Activated effector memory CD4-positive, alpha-beta T cell treated with Interleukin-2 at 50 U/mL for 16 hours (primary cell): ENCODE measurements around the gene VSNL1.

Source experiments
- DNase-seq: peaks from one replicate; pipeline ENCODE4 v3.0.0-alpha.2; 2020

VSNL1 gene

DNA sequence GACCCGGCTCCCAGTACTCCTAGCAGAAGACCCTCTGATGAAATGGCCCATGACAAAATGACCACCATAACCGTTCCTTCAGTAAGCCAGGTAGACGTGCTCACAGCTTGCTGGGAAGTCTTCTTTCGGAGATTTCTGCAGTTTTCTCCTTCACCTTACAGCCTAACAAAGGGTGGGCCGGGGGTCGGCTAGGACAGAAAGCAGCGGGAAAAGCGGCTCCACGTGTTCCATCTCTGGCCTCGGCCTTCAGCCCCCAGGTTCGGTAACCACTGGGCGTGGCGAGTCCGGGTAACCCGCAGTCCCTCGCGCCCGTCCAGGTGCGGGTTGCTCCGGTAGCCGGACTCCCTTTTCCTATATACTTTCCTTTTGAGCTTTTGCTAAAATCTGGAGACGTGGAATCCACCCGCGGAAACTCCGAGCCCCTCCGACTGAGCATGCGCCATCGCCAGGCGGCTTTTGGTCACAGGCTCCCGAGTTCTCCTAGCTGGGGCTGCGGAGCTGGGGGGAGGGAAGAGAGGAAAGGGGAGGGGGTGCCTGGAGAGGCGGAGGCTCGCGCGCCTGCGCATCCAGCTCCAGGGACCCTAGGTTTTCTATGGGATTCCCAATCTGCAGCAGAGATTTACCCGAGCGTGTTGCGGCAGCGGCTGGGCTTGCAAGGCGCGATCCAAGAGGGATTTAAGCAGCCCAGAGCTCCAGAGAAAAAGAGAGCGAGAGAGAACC lies at the start of gene VSNL1:
Gene VSNL1, plus strand, starts transcription at position 604 of the 720 bp plus-strand sequence. CDS start 51,379 bp downstream, outside the sequence.
- DNase-seq, result no peak

DNA sequence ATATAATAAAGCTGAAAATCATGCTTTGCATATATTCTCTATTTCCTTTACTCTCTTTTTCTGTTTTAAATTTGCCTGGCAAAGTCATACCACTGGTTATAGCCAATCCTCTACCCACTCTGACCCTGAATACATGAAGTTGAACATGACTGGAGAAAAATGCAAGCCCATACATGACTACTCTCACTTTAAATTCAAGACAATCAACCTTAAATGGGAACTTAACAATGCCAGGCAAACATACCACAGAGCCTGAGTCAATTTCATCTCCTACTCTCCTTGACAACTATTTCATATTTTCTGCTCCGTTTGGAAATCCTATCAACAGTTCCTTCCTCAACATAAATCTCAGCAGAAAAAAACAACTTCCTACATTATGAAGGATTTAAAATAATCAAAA lies 44.9 kb upstream of the VSNL1 start:
- no peak for DNase-seq

DNA sequence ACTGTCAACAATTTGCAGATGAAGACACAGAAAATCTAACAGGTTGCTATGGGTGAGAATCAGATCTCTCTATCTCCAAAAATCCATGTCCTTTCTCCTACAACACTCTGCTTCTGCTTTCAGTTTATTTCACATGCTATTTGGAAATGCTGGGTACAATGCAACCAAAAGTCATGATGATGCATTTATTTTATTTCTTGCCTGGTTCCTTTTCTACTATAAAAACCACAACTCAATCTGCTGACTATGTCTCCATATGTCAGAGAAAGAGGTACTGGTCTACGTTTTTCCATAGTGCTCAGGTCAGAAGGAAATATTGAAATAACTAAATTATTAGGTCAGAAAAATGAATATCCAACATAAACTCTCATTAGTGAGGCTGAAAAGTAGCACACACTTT lies 42.8 kb upstream of the VSNL1 start:
- no peak for DNase-seq

DNA sequence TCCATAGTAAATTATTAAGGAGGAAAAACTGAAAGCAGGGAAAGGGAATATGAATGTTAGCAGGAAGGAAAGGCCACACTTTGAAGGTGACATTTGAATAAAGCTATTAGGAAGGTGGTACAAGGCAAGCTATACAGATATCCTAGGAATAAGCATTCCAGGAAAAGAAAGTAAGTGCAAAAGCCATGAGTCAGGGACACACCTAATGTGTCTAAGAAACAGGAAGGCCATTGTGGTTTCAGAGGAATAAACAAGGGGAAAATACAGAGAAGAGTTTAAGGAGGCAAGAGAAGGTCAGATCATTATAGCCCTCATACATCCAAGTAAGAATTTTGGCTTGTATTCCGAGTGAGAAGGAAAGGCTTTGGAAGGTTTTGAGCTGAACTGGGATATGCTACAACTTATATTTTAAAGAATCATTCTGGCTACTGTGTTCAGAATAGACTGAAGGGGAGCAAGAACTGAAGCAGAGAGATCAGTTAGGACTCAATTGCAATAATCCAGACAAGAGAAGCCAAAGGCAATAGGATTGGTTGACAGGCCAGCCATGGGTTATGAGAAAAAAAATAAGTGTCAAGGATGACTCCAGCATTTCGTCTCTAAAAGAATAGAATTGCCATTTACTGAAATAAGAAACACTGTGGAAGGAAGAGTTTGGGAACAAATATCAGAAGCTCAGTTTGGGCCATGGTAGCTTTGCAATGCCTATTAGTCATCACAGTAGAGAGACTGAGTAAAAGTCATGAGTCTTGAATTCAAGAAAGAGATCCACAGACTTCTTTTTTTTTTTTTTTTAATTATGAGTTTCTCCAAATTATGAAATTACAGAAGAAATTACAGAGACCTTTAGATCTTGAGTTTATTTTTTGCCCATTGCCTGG lies 33.5 kb upstream of the VSNL1 start:
- no peak for DNase-seq

DNA sequence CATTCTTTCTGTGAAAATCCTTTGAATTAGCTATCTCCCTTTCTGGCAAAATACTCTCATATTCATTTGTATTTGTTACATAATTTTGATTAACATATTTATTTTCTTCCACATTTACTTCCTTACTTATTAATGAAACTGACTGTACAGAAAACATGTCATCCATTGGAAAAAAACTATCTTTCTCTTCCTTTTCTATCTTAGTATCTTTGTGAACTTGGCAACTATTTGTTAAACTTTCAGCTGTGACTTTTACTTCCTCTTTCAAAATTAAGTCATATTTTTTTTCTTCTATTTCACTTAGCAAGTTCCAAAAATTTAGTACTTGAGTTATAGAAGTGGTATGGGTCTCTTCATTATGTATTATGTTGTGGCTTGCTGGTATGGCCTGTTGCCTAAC lies 24.8 kb upstream of the VSNL1 start:
- DNase-seq, result no peak

DNA sequence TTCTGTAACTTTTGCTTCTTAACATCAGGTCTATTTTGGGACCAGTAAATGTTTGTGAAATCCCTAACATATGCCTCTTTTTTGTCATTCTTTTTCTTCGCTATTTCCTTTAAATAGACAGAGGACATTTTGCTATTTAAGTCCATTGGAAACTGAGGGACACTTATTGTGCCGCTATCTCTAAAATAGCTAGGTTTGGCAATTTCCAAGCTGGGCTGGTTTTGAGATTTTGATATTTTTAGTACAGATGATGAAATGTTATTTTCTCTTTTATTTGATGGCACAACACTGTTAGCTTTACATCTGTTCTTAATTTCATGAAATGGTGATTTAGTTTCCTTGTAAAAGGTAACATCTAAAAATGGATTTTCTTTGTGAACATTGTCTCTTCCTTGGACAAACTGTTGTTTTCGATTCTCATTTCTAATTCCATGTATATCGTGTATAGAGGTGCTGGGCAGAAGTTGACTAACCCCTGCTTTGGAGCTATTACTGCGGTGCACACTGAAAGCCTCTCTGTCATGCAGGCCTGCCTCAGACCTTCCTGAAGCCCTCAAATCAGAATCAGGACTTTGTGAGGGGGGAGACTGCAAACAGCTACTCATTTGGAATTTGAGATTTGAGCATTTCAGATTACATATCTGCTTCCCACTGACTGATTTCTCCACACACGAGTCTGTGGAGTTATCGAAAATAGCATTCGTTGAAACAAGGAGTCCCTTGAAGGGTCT lies 22.9 kb upstream of the VSNL1 start:
- DNase-seq, result no peak

DNA sequence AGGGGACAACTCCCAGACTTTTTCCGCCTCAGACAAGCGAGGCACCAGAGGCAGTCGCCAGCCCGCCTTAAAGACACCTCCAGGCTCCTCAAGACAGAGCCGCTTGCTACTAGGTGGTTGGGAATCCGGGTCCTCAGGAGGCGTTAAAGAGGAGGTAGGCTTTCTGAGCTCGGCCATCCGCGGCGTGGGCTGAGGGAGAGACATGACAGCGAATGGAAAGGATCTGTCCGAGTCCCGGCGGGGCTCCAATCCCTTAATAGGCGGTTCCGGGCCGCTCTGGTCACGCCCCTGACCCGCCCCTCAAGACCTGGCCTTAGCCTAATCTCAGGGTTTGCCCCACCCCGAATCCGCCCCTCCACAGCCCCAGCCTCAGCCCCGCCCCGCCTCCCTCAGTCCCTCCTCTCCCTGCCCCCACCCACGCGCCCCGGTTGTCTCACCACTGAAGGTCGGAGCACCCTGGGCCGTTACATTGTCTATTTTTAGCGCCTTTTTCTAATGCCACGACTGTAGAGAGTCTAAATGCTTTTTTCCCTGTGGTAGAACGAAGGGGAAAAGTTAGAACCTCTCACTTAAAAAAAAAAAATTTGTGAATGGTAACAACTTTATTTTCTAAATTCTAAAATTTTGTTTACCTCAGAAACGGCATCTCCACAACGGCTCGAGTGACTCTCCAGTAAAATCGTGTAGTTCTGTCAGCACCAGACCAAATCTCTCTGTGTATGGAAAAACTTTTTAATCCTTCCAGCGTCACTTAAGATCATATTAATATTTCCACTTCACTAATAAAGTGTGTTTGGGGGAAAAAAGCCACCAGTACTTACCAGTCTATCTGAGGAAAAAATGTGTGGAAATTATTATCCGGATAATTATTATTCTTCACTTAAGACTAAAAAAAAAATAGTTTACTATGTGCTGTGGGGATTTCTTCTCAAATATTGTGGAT lies 22.0 kb upstream of the VSNL1 start, which contains the start of gene RAD51AP2:
Gene RAD51AP2, minus strand, starts transcription at position 229 of the 943 bp plus-strand sequence. Its CDS starts 25 bp downstream, at position 204.
- no peak for DNase-seq

DNA sequence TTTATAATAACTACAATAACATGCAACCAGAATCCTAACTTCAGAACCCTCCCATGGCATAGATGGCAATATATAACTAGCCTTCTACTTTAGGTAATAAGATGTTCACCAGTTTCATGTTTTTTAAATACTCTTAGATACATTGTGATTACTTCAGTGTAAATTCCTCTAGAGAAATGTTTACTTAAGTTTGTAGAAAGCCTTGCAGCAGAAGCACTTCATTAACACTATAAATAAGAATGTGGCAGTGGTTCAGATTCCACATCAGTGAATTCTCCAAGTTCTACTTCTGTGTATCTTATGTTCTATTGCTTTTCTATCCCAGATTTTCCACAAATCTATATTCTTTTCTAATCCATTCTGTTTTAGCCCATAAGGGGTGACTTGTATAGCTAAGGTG lies 21.0 kb upstream of the VSNL1 start:
- no peak for DNase-seq

DNA sequence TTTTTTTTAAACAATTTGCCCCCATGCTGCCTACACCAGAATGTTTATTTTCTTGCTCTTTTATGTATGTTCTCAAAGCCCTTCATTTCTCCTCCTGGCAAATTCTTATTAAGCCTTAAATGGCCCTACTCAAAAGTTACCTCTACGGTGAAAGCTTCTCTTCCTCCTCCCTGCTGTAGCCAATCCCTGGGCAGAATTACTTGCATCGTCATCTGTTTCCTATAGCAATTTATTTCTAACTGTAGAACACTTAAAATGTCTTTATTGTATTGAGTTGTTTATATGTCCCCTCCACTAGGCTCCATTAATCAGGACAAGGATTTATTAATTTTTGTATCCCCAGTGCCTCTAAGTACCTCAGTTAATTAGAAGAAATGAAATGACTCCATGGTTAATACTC lies 19.7 kb upstream of the VSNL1 start:
- DNase-seq, result no peak

DNA sequence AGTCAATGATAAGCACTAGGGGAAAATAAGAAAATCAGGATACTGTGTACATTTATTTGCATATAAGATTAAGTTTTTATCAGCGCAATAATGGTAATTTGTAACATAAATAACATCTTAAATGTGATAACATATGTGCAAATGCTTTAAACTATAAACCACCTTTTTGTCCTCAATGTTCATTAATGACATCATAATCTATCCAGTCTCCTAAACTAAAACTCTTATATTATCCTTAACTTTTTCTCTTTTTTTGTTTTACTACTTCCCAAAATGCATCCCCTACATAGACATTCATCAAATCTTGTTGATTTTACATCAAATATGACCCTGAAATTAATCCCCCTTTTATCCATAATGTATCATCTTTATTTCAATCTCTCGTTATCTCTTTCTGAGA lies 18.9 kb upstream of the VSNL1 start:
- DNase-seq, result no peak

DNA sequence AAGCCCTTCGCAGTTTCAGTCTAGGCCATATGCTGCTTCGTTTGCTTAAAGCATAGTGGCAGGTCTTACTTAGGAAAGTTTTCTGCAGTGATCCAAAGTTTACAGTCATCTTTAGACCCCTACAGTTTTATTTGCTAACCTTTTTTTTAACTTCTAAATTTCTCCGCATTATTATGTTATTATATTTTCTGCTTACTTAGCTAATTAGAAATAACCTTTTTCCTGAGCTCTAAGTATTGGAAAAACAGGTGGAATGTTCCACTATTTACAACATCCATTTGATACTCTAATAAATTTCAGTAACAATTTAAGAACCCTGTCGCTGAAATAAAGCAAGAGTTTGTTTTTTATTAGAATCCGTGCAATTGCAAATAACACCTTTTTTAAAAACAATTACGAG lies 18.2 kb upstream of the VSNL1 start:
- DNase-seq, result no peak

DNA sequence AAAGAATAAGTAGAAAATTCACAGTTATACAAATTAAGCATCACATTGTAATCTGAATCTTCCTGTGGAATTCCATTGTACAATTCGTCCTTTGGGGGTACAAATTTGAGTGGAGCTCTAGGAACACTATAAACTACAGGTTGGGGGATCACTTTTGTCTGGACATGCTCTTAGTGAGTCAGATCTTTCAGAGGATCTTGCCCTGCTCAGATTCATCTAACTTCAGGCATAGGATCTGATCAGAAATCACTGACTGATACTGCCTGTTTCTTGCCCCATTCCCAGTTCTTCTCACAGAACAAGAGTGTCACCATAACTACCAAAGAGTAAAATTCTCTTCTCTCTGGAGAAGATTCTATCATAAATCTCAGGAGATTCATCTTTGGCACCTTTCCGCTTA lies 10.7 kb upstream of the VSNL1 start:
- DNase-seq, result no peak

DNA sequence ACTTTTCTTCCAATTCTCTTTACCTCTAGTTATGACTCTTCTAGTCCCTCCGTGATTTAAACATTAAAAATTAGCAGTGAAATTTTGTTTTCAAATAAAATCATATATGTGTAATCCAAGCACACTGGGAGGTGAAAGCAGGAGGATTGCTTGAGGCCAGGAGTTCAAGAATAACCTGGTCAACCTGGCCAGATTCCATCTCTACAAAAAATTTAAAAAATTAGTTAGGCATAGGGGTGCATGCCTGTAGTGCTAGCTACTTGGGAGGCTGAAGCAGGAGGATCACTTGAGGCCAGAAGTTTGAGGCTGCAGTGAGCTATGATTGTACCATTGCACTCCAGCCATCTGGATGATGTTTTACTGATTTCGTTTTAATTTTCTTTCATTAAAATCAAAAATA lies 7.0 kb upstream of the VSNL1 start:
- no peak for DNase-seq

DNA sequence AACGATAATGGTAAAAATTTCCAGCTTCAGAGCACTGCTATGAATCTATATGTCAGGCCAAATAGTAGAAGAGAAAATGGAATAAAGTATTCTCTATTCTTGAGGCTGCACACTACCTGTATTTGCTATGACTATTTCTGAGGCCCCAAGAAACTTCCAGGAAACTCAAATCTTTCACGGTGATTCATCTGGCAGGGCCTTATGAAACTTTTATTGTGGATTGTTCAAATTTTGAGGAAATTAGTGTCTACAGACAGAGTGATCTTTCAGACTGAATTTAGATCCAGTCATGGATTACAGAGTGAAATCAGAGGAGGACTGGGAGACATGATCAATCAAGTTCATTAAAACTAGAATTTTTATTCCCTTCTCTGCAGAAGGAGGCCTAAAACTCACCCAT lies 4.1 kb upstream of the VSNL1 start:
- DNase-seq, result no peak

DNA sequence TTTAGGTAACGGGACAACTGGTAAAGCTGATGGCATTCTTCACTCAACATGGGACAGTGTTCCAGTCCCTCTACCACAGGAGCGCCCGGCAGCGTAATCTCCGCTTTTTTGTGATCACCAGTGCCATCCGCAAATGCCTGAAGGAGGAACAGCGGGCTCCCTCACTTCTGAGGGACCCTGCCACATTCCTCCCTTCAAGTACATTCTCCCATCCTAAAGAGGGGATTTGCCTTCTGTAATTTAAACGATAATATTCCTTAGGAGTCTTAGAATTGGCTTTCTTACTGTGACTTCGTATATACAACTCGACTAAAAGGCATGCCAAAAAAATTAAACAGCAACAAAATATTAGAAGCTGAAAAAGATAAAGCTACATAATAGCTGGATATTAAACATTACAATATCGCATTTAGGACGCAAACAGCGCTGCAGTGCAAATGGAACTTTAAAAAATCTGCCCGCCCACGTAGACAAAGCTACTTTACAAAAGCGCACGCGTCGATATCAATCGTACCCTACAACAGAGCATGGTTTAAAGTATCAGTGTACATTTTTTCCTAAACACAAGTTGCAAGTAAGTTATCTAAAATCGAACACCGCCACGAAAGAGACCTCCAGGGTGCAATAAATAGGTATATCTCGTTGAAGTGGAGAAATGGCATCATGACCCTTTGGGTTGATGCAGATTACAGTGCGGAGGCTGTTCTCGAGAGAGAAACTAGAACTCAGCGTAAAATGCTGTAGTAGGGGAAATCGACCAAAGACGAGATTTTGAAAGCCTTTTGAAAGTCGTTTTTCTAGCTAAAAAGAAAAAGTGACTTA lies 2.3 kb upstream of the VSNL1 start:
- DNase-seq, result no peak

DNA sequence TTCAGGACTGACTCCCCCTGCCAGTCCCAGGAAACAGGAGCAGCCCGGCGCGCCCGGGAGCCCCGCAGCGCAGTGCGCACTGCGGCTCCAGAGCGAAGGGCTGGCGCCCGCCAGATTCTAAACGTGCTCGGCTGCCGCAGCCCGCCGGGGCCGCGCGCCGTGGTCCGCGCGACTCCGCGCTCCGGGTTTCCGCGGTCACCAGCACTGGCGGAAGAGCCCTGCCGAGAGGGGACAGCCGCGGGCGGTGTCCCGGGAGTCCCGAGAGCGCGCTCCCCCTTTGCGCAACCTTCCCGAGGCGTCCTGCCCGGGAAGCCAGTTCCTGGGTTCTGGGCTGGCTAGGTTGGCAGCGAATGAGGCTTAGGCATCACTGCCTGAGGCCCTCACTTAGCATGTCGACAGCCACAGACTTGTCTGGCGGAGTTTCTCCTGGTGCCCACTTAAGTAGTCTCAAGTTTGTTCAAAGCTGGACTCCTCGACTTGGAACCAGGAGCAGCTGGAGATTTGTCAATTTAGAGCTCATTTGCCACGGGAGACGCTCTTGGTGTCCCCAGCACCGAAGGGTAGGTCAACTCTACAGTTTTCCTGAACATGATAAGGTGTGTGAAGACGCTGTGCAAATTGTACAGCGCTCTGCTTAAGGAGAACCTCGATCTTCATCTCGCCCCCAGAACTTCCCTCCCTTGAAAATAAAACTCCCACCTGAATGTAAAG lies 1.5 kb upstream of the VSNL1 start:
- DNase-seq, result no peak

DNA sequence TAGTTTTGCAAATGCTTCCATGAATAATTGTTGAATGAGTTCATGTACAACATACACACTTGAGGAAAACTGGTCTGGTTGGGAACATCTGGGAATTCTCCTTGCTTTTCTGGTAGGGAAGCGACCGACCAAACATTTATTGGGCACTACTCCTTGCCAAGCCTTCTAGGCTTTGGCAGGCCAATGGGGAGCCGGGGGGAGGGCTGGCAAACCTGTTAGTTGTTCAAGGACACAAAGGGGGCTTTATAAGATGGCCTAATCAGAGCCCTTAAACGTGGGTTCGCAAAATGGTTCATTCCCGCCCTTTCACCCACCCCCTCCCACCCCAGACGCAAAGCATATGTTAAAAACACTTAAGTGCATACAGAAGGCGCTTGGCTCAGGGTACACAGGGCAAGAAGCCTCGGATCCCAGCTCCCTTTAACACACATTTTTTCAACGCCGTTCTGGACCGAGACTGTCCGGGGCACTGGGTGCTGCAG lies 844 bp upstream of the VSNL1 start:
- DNase-seq, result no peak

DNA sequence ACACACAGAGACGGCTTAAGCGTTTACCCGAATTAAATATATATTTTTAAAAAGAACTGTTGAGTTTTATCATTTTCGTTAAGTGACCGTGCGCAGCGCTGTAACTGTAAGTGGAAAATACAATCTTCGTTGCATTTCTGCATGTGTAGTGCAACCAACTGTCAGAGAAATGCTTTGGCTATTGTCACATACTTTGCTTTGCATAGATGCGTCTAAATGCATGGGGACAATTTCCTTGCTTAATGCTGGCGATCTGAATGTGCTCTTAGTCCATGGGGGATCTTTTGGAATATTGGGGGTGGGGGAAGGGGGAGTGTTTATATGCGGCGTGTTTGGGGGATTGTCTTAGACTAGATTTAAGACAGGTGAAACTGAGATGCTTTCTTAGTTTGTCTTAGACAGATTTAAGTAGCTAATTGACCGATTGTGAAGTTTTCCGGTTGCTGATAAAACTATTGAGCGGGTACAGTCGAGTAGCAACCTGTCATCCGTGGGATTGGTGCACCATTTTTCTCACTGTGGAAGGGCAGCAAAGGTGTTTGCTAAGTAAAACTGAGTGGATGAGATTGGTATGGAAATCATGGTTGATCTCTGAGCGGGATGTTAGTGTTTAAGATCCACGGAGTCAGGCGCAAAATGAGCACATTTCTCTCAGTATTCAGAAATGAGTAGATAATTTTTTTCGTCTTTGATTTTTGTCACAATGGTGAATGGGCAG lies 476 bp downstream of the VSNL1 start:
- no peak for DNase-seq

DNA sequence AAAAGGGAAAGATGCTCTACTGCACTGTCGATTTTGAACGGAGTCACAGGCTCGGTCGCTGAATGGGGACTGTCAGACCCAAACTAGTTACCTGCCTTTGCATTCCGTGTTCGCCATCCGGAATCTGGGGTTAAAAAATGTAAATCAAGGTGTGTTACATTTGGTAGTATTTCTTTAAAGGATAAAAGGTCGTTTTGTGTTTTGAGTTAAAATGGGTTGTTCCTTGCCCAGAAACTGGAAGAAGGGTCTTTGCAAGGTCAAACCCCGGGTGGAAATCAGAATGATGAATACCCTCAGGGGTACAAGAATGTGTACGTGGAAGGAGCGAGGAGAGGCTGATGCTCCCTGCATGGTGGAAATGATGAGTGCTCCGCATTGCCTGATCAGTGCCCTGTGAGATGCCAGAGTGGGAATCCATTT lies 1.0 kb downstream of the VSNL1 start:
- no peak for DNase-seq

DNA sequence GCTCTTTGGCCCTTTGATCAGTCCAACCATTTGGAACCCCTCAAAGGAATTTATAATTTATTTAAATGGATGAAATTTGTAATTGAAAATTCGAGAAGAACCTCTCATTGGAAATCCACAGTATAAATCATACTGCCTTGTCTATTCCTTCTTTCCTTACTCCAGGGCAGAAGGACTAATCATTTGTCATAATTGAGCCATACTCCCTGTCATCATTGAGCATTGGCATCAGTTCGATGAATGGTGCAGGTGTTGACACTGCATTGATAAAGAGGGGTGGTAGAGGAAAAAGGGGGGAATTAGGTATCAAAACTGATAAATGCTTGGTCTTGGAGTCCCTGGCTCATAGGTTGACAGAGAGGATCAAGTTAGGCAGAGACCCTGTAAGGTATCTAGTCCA lies 2.0 kb downstream of the VSNL1 start:
- DNase-seq, result no peak
